Small intestine (tissue), 7 donors: ENCODE results near the gene MAGEA11. TPM values are rescaled to one million over a fixed set of nuclear protein-coding genes. Genes with fewer than 3 reads are reported as not detected.
"Not testable (repeated sequence)": the region's sequence is repeated elsewhere in the genome, so short reads cannot be mapped to it uniquely, and the experiment has no call there.

Experiments used
- DNase-seq, 2 donors: peaks; one replicate each; pipeline versions ENCODE4 v3.0.0 to v3.0.0-alpha.2; 2013
- FAIRE-seq: peaks from 2 replicates; lab custom pipeline; 2012; peaks lifted over from hg19 to GRCh38; lab: Jason Lieb, UNC
- H3K27ac ChIP-seq, 3 donors: one replicate each; pipeline ENCODE4 v1.5.1; 2013; ENCODE audit warnings: low read length in 2 of 3, mild to moderate bottlenecking in 2 of 3, control low read depth in 1 of 3, inconsistent platforms in 1 of 3, low read depth in 1 of 3, moderate library complexity in 1 of 3
- H3K27me3 ChIP-seq, 3 donors: one replicate each; pipeline ENCODE4 v1.6.1; 2013; ENCODE audit warnings: low read length in 3 of 3, inconsistent platforms in 1 of 3; ENCODE audit not compliant: control insufficient read depth in 3 of 3, insufficient read depth in 3 of 3
- H3K36me3 ChIP-seq, 3 donors: one replicate each; pipeline ENCODE4 v1.6.1; 2013; ENCODE audit warnings: low read length in 3 of 3, inconsistent platforms in 1 of 3, low read depth in 1 of 3, mild to moderate bottlenecking in 1 of 3, moderate library complexity in 1 of 3; ENCODE audit not compliant: control insufficient read depth in 3 of 3, insufficient read depth in 2 of 3
- H3K4me1 ChIP-seq, 3 donors: one replicate each; pipeline ENCODE4 v1.6.1; 2013; ENCODE audit warnings: low read length in 2 of 3, inconsistent platforms in 1 of 3, low read depth in 1 of 3, mild to moderate bottlenecking in 1 of 3, moderate library complexity in 1 of 3; ENCODE audit not compliant: control insufficient read depth in 3 of 3, insufficient read depth in 2 of 3
- H3K4me3 ChIP-seq, 3 donors: one replicate each; pipeline ENCODE4 v1.5.1; 2013; ENCODE audit warnings: low read length in 3 of 3, control low read depth in 1 of 3, inconsistent platforms in 1 of 3, low read depth in 1 of 3, mild to moderate bottlenecking in 1 of 3, moderate library complexity in 1 of 3
- H3K9me3 ChIP-seq, 2 donors: one replicate each; pipeline ENCODE4 v1.6.1; 2013; ENCODE audit warnings: low read depth in 1 of 2, low read length in 1 of 2; ENCODE audit not compliant: control insufficient read depth in 2 of 2, insufficient read depth in 1 of 2
- WGBS, 3 donors: extraction: QIAGEN DNeasy Blood & Tissue Kit; methylation state at CpG; one replicate each; pipeline ENCODE4 v1.1.7; 2013; 5-methylcytosine and 5-hydroxymethylcytosine counted together
- polyA plus RNA-seq, 4 donors: library from polyadenylated mRNA; stranded (reverse) in 3 of 4; unstranded in 1 of 4; fragments of 200-250 nt in 3 of 4; fragments of 120-200 nt in 1 of 4; gene quantifications; one replicate each; pipeline versions ENCODE4 v1.2.1 to v1.2.3, GENCODE V29; 2013
- donor health status: healthy with polysubstance abuse.
- donor health status: control.
- donor health status: control.
- donor health status: Bipolar disorder and iron deficiency.
- donor health status: healthy.

MAGEA11 gene
- polyA plus RNA-seq, 4 donors: not detected

DNA sequence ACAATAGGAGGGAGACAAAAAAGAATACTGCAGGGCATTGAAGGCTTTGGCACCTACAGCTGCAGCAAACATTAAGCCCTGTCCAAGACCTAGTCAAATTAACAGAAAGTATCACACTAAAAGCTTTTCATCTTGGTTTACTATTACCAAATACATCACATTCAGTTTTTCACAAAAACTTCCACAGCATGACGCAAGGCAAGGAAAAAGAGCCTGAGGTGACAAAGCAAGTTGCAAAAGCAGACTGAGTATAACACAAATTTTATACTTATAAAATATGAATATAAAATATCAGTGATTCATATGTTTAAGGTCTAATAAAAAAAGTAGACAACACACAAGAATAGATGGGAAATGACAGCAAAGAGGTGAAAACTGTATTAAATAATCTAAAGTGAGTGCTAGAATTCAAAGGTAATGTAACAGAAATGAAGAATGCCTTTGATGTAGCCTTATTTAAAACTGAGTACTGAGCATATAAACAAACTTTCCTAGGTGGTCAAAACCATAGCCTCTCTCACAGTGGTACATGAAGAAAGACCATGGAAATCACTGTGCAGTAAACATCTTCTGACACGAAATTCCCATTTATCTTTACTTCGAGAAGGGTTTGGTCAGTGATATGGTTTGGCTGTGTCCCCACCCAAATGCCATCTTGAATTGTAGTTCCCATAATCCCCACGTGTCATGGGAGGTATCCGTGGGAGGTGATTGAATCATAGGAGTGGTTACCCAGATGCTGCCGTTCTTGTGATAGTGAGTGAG, 27.7 kb upstream of the MAGEA11 start:
- 56 to 66% (median 65%) methylated on average over 6 of the region's 6 CpGs for WGBS, 3 donors
- Histone ChIP-seq H3K9me3 (no peaks in the 10 kb centered on the region), H3K27me3 (no peaks in the 10 kb centered on the region), H3K36me3 (no peaks in the 10 kb centered on the region), H3K4me3 (no peak overlapping the region), H3K27ac (no peak overlapping the region), H3K4me1 (no peaks in the 10 kb centered on the region)
- FAIRE-seq (no peak), DNase-seq (no peak)

DNA sequence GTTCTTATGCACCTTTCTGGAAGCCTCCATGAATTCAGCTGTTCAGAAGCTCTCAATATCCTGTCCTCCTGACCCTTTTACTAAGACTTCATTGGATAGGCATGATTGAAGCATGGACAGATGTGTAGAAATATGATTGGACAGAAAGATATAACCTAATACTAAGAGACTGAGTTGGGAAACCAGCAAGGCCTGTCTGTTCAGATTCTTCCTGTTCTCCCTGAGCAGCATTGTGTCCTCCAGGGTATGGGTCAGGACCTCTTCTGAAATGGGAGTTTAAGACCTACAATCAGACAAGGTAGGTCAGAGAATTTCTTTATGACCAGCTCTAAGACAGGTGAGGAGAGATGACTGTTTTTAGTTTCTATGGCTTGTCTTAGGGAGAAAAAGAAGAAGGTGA, 23.9 kb upstream of the MAGEA11 start:
- no peak for FAIRE-seq

DNA sequence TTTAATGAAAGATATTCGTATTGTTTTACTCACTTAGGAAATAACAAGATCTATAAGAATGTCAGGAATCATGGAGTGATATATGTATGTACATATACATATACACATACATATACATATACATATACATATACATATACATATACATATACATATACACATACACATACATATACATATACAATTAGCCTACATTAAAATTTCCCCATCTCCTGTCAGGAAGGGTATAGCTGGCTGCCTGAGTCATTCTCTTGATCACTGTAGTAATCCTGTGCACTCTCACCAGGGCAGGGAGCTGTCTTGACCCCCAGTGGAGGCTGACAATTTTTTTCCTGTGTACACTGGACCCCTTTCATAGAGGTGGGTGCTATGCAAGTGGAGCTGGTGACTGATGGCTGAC, 23.3 kb upstream of the MAGEA11 start:
- DNase-seq (no peak), FAIRE-seq (no peak)
- H3K36me3 ChIP-seq: no peaks in the 10 kb centered on the region
- H3K27ac ChIP-seq: no peak overlapping the region
- 68 to 93% (median 85%) methylated on average over 1 of the region's 1 CpG for WGBS, 3 donors
- no peak overlapping the region for H3K4me3 ChIP-seq
- peaks cover 0 to 6% of the 10 kb centered on the region in 2 donors for H3K9me3 ChIP-seq
- H3K27me3 ChIP-seq: no peaks in the 10 kb centered on the region
- no peaks in the 10 kb centered on the region for H3K4me1 ChIP-seq

More for the DNA sequence above, 23.9 kb upstream of the MAGEA11 start:
- H3K36me3 ChIP-seq: no peaks in the 10 kb centered on the region
- DNase-seq: no peak
- no peaks in the 10 kb centered on the region for H3K4me1 ChIP-seq
- peaks cover 0 to 6% of the 10 kb centered on the region in 2 donors for H3K9me3 ChIP-seq
- H3K27me3 ChIP-seq: no peaks in the 10 kb centered on the region
- H3K27ac ChIP-seq: no peak overlapping the region
- H3K4me3 ChIP-seq: no peak overlapping the region

DNA sequence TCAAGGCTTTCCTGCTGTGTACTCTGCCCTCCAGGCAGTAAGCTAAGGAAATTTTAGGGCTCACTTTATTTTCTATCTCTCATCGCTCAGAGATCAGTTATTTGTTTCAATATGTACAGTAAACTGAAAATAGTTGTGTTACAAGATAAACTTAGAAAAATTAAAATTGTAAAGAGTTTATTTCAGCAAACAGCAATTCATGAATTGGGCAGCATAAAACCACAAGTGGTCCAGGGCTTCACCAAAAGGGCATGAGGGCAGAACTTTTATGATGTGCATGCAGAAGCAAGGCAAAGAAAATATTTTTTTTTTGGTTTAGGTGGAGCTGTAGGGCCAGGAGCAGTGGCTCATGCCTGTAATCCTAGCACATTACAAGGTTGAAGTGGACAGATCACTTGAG, 20.1 kb upstream of the MAGEA11 start:
- 83 to 96% (median 90%) methylated on average over 1 of the region's 1 CpG for WGBS, 3 donors
- Histone ChIP-seq H3K4me3 (no peak overlapping the region), H3K36me3 (no peaks in the 10 kb centered on the region), H3K9me3 (peaks cover 0 to 6% of the 10 kb centered on the region in 2 donors), H3K4me1 (no peaks in the 10 kb centered on the region), H3K27ac (no peak overlapping the region), H3K27me3 (no peaks in the 10 kb centered on the region)
- FAIRE-seq (no peak), DNase-seq (no peak)

DNA sequence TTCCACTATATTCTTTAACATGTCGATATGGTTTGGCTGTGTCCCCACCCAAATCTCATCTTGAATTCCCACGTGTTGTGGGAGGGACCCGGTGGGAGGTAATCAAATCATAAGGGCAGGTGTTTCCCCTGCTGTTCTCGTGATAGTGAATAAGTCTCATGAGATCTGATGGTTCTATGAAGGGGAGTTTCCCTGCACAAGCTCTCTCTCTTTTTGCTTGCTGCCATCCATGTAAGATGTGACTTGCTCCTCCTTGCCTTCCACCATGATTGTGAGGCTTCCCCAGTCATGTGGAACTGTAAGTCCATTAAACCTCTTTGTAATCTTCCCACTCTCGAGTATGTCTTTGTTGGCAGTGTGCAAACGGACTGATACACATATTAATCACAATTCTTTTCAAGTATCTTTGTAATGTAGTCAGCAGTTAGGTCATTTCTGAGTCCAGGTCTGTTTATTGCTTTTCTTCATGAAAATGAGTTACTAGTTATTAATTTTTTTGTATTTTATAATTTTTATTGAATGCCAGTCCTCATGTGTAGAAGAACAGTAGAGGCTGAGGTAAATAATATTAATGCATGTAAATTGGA, 19.1 kb upstream of the MAGEA11 start:
- WGBS, 3 donors: 58 to 78% (median 76%) methylated on average over 6 of the region's 6 CpGs
- not testable (repeated sequence) for H3K27me3 ChIP-seq, H3K4me3 ChIP-seq, H3K27ac ChIP-seq, H3K4me1 ChIP-seq, H3K36me3 ChIP-seq, FAIRE-seq, H3K9me3 ChIP-seq, DNase-seq

DNA sequence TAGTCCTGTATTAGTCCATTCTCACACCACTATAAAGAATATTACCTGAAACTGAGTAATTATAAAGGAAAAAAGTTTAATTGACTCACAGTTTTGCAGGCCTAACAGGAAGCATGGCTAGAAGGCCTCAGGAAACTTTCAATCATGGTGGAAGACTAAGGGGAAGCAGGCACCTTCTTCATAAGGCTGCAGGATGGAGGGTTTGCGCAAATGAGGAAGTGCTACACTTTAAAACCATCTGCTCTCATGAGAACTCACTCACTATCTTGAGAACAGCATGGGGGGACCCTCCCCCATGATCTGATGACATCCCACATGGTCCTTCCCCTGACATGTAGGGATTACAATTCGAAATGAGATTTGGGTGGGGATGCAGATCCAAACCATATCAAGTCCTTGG, 12.1 kb upstream of the MAGEA11 start:
- H3K27me3 ChIP-seq: no peaks in the 10 kb centered on the region
- WGBS, 3 donors: 60 to 66% (median 63%) methylated on average over 2 of the region's 2 CpGs
- H3K9me3 ChIP-seq: no peaks in the 10 kb centered on the region
- no peak overlapping the region for H3K4me3 ChIP-seq
- H3K36me3 ChIP-seq: no peaks in the 10 kb centered on the region
- DNase-seq: no peak
- FAIRE-seq: no peak
- no peak overlapping the region for H3K27ac ChIP-seq
- no peaks in the 10 kb centered on the region for H3K4me1 ChIP-seq

GRCh38 chrX:149704664-149705063, 7.2 kb upstream of the MAGEA11 start:
- no peaks in the 10 kb centered on the region for H3K9me3 ChIP-seq
- no peaks in the 10 kb centered on the region for H3K4me1 ChIP-seq
- WGBS, 3 donors: 80 to 88% (median 87%) methylated on average over 4 to 5 of the region's 5 CpGs
- no peak overlapping the region for H3K27ac ChIP-seq
- no peak overlapping the region for H3K4me3 ChIP-seq
- no peaks in the 10 kb centered on the region for H3K36me3 ChIP-seq
- H3K27me3 ChIP-seq: peaks cover 0 to 3% (median 0%) of the 10 kb centered on the region in 3 donors
- no peak for DNase-seq
- no peak for FAIRE-seq

DNA sequence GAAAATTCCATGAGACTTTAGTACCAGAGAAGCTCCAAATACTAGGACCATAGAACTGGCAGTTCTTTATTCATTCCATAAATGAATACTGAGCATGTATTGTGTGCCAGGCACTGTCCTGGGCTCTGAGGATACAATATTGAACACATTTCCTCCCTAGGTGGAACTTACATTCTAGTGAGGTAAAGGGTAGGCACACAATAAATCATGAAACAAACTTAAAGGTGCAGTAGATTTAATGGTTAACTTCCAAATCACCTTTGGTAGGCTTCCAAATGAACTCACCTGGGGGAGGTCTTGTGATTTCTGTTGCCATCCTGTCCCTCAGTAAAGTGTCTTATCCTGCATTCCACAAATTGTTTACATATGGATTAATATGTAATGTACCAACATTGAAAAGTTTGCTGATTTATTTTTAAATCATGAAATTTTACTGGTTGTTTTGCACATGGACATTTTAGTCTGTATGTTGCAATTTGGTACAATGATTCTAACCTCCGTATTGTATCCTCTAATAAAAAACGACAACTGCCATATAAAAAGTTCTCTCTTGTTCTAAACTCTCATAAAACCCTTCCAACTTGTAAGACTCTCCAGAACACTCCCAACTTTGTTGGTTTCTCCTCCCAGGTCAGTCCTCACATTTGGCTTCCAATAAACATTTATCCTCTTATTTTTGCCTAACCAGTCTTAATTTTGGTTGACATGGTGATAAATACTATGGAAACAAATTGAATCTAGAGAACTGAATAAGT, 4.5 kb upstream of the MAGEA11 start:
- FAIRE-seq: no peak

More for the DNA sequence above, 4.5 kb upstream of the MAGEA11 start:
- no peak for DNase-seq
- no peaks in the 10 kb centered on the region for H3K4me1 ChIP-seq
- H3K36me3 ChIP-seq: no peaks in the 10 kb centered on the region
- H3K27ac ChIP-seq: no peak overlapping the region
- peaks cover 0 to 3% (median 0%) of the 10 kb centered on the region in 3 donors for H3K27me3 ChIP-seq
- no peak overlapping the region for H3K4me3 ChIP-seq
- no peaks in the 10 kb centered on the region for H3K9me3 ChIP-seq
- 29 to 67% (median 38%) methylated on average over 2 of the region's 2 CpGs for WGBS, 3 donors
